Mesodermal cell (in vitro differentiated cells): ENCODE data around the gene BEST2.
A peak's percentile ranks its signal among the peaks of the same experiment; 100 is the strongest.
"Not testable (repeated sequence)": the region's sequence is repeated elsewhere in the genome, so short reads cannot be mapped to it uniquely, and the experiment has no call there.

ENCODE experiments used
- H3K27ac ChIP-seq: 2 replicates; pipeline ENCODE4 v1.7.0; 2013; ENCODE audit warnings: mild to moderate bottlenecking, low read depth, low read length, moderate library complexity; ENCODE audit not compliant: severe bottlenecking
- H3K36me3 ChIP-seq: 2 replicates; pipeline ENCODE4 v1.7.1; 2013; ENCODE audit warnings: mild to moderate bottlenecking, low read length, moderate library complexity; ENCODE audit not compliant: control insufficient read depth, insufficient read depth
- H3K4me1 ChIP-seq: one replicate; pipeline ENCODE4 v1.7.1; 2013; ENCODE audit warnings: mild to moderate bottlenecking, low read length; ENCODE audit not compliant: insufficient read depth, control insufficient read depth, poor library complexity, severe bottlenecking
- H3K4me3 ChIP-seq: 2 replicates; pipeline ENCODE4 v1.7.0; 2013; ENCODE audit warnings: low read length, control low read depth, mild to moderate bottlenecking; ENCODE audit not compliant: insufficient read depth, poor library complexity, severe bottlenecking; ENCODE audit errors: extremely low read depth
- H3K9me3 ChIP-seq: 2 replicates; pipeline ENCODE4 v1.7.1; 2013; ENCODE audit warnings: mild to moderate bottlenecking, low read length, moderate library complexity; ENCODE audit not compliant: control insufficient read depth
- WGBS, 2 experiments: methylation state at CpG; one replicate each; pipeline ENCODE4 v1.1.5; 2013; ENCODE audit warnings: missing lambda C conversion rate in 2 of 2; ENCODE audit not compliant: insufficient coverage in 2 of 2; 5-methylcytosine and 5-hydroxymethylcytosine counted together

BEST2 gene

GRCh38 chr19:12793290-12794195 lies 42.0 kb downstream of the BEST2 start:
- peaks cover 5% of the 10 kb centered on the region for H3K36me3 ChIP-seq
- peak overlapping the region; percentile 91 for H3K27ac ChIP-seq
- 1% methylated on average over 60 to 66 of the region's 81 CpGs for WGBS, 2 experiments
- no peaks in the 10 kb centered on the region for H3K9me3 ChIP-seq
- peak overlapping the region; percentile 78 for H3K4me3 ChIP-seq
- H3K4me1 ChIP-seq, result peaks cover 20% of the 10 kb centered on the region

- 90% methylated on average over 4 of the region's 7 CpGs for WGBS, 2 experiments
- Histone ChIP-seq H3K9me3 (no peaks in the 10 kb centered on the region), H3K27ac (peak overlapping the region; percentile 91), H3K36me3 (peaks cover 10% of the 10 kb centered on the region), H3K4me1 (peaks cover 12% of the 10 kb centered on the region), H3K4me3 (peak overlapping the region; percentile 78)
Observed at GRCh38 chr19:12794196-12794941, 42.8 kb downstream of the BEST2 start.

- no peak overlapping the region for H3K27ac ChIP-seq
- H3K9me3 ChIP-seq, result no peaks in the 10 kb centered on the region
- H3K4me1 ChIP-seq, result peaks cover 11% of the 10 kb centered on the region
- 85 to 95% methylated on average over 6 to 9 of the region's 9 CpGs for WGBS, 2 experiments
- H3K4me3 ChIP-seq, result no peak overlapping the region
- peaks cover 16% of the 10 kb centered on the region for H3K36me3 ChIP-seq
Observed at GRCh38 chr19:12794971-12795381, 43.4 kb downstream of the BEST2 start.

- H3K4me1 ChIP-seq, result peaks cover 7% of the 10 kb centered on the region
- WGBS, 2 experiments, result 32 to 33% methylated on average over 10 to 11 of the region's 18 CpGs
- H3K4me3 ChIP-seq, result no peak overlapping the region
- H3K9me3 ChIP-seq, result no peaks in the 10 kb centered on the region
- H3K27ac ChIP-seq, result peak overlapping the region; percentile 45
- H3K36me3 ChIP-seq, result peaks cover 22% of the 10 kb centered on the region
Observed at GRCh38 chr19:12796146-12797071, 44.8 kb downstream of the BEST2 start.

GRCh38 chr19:12797141-12797587 lies 45.6 kb downstream of the BEST2 start:
- 96 to 100% methylated on average over 6 of the region's 6 CpGs for WGBS, 2 experiments
- no peak overlapping the region for H3K4me3 ChIP-seq
- H3K9me3 ChIP-seq, result no peaks in the 10 kb centered on the region
- no peak overlapping the region for H3K27ac ChIP-seq
- peaks cover 22% of the 10 kb centered on the region for H3K36me3 ChIP-seq
- H3K4me1 ChIP-seq, result peaks cover 7% of the 10 kb centered on the region

GRCh38 chr19:12797607-12798006 lies 46.0 kb downstream of the BEST2 start:
- WGBS, 2 experiments, result 89 to 95% methylated on average over 4 to 7 of the region's 7 CpGs
- not testable (repeated sequence) for H3K4me3 ChIP-seq, H3K27ac ChIP-seq, H3K9me3 ChIP-seq
- H3K36me3 ChIP-seq, result peaks cover 22% of the 10 kb centered on the region
- H3K4me1 ChIP-seq, result peaks cover 11% of the 10 kb centered on the region

- Histone ChIP-seq H3K36me3 (peaks cover 22% of the 10 kb centered on the region), H3K4me1 (peaks cover 13% of the 10 kb centered on the region), H3K4me3 (no peak overlapping the region), H3K9me3 (no peaks in the 10 kb centered on the region), H3K27ac (no peak overlapping the region)
- WGBS, 2 experiments, result 93 to 98% methylated on average over 17 to 18 of the region's 18 CpGs
Observed at GRCh38 chr19:12799742-12800465, 48.3 kb downstream of the BEST2 start.

- peak overlapping the region; percentile 84 for H3K4me3 ChIP-seq
- no peak overlapping the region for H3K27ac ChIP-seq
Observed at GRCh38 chr19:12800466-12800770, 48.8 kb downstream of the BEST2 start.

GRCh38 chr19:12800923-12801465 lies 49.4 kb downstream of the BEST2 start:
- 5 to 8% methylated on average over 35 to 38 of the region's 38 CpGs for WGBS, 2 experiments
- peak overlapping the region; percentile 31 for H3K27ac ChIP-seq
- no peaks in the 10 kb centered on the region for H3K9me3 ChIP-seq

More at GRCh38 chr19:12800466-12800770, 48.8 kb downstream of the BEST2 start:
- peaks cover 22% of the 10 kb centered on the region for H3K36me3 ChIP-seq
- peaks cover 13% of the 10 kb centered on the region for H3K4me1 ChIP-seq
- H3K9me3 ChIP-seq, result no peaks in the 10 kb centered on the region
- 88% methylated on average over 1 of the region's 1 CpG; no CpG with 5 or more reads in 1 of the 2 experiments for WGBS, 2 experiments

More at GRCh38 chr19:12800923-12801465, 49.4 kb downstream of the BEST2 start:
- peak overlapping the region; percentile 84 for H3K4me3 ChIP-seq
- H3K4me1 ChIP-seq, result peaks cover 10% of the 10 kb centered on the region
- H3K36me3 ChIP-seq, result peaks cover 22% of the 10 kb centered on the region
